DMS53 treated with DMSO at 0.1 percent for 48 hours (cell line): ENCODE data around the gene SCG3.

Experiments
- DNase-seq: peaks from one replicate; lab custom pipeline; 2025; ENCODE audit not compliant: unreplicated experiment; lab: John Stamatoyannopoulos, UW

The SCG3 gene

GRCh38 chr15:51677452-51677851 lies 3.9 kb upstream of the SCG3 start:
- no peak for DNase-seq

- DNase-seq: no peak
These were observed 3.2 kb upstream of the SCG3 start for GRCh38 chr15:51678096-51678495.

- DNase-seq: no peak
These were observed 982 bp upstream of the SCG3 start for GRCh38 chr15:51680321-51680720.

- DNase-seq: peak; percentile 18
These were observed 6.3 kb downstream of the SCG3 start for GRCh38 chr15:51687565-51687964.

GRCh38 chr15:51688863-51689262 lies 7.6 kb downstream of the SCG3 start:
- no peak for DNase-seq

GRCh38 chr15:51692154-51692553 lies 10.9 kb downstream of the SCG3 start:
- DNase-seq: no peak

- no peak for DNase-seq
These were observed 15.3 kb downstream of the SCG3 start for GRCh38 chr15:51696566-51696965.

GRCh38 chr15:51697163-51697562 lies 15.9 kb downstream of the SCG3 start:
- DNase-seq: no peak

GRCh38 chr15:51699373-51699772 lies 18.1 kb downstream of the SCG3 start:
- no peak for DNase-seq

- DNase-seq: no peak
These were observed 21.4 kb downstream of the SCG3 start for GRCh38 chr15:51702710-51703109.

- DNase-seq: no peak
These were observed 25.0 kb downstream of the SCG3 start for GRCh38 chr15:51706291-51706690.

- no peak for DNase-seq
These were observed 25.8 kb downstream of the SCG3 start for GRCh38 chr15:51706926-51707608.

GRCh38 chr15:51708013-51708412 lies 26.7 kb downstream of the SCG3 start:
- peak; percentile 87 for DNase-seq

- no peak for DNase-seq
These were observed 27.7 kb downstream of the SCG3 start for GRCh38 chr15:51709031-51709430.

GRCh38 chr15:51714162-51714561 lies 32.9 kb downstream of the SCG3 start:
- no peak for DNase-seq

- no peak for DNase-seq
These were observed 33.6 kb downstream of the SCG3 start for GRCh38 chr15:51714911-51715310.

- no peak for DNase-seq
These were observed 36.9 kb downstream of the SCG3 start for GRCh38 chr15:51718219-51718618.

GRCh38 chr15:51718746-51719145 lies 37.4 kb downstream of the SCG3 start:
- no peak for DNase-seq

GRCh38 chr15:51720201-51720995 lies 39.1 kb downstream of the SCG3 start:
- no peak for DNase-seq

- no peak for DNase-seq
These were observed 40.1 kb downstream of the SCG3 start for GRCh38 chr15:51721199-51721960.

GRCh38 chr15:51724199-51724598 lies 42.9 kb downstream of the SCG3 start:
- no peak for DNase-seq

GRCh38 chr15:51724673-51725072 lies 43.4 kb downstream of the SCG3 start:
- DNase-seq: no peak
